ENCODE data around the gene RNF126.

RNF126 gene

GRCh38 chr19:677201-677600, 14.2 kb upstream of the RNF126 start:
- peaks cover 6% of the 10 kb centered on the region for H3K4me1 ChIP-seq (ENCODE audit: insufficient read depth, low read length, severe bottlenecking)
- no peaks in the 10 kb centered on the region for H3K79me2 ChIP-seq (ENCODE audit: insufficient read depth, low read length)
- TF ChIP-seq EZH2 (IDR thresholded peaks at IDR 0.05; ENCODE audit: borderline replicate concordance, low read length) (no peak), CTCF (IDR thresholded peaks at IDR 0.05; ENCODE audit: low read length) (no peak)
- no peaks in the 10 kb centered on the region for H4K20me1 ChIP-seq (ENCODE audit: insufficient read depth, low read length)
- H3K27ac ChIP-seq (ENCODE audit: low read depth, low read length, poor library complexity, severe bottlenecking): no peak overlapping the region
- H3K9ac ChIP-seq (ENCODE audit: low read length): no peak overlapping the region
- no peak overlapping the region for H3K4me2 ChIP-seq (ENCODE audit: low read length)
- no peak overlapping the region for H2AFZ ChIP-seq (ENCODE audit: low read length)
- H3K27me3 ChIP-seq (ENCODE audit: insufficient read depth, low read length): peaks cover 4% of the 10 kb centered on the region; the same call in 1 of the 2 replicates
- H3K9me3 ChIP-seq (ENCODE audit: low read length): no peaks in the 10 kb centered on the region
- no peaks in the 10 kb centered on the region for H3F3A ChIP-seq (ENCODE audit: insufficient read depth, low read length)
- H3K9me2 ChIP-seq (ENCODE audit: low read depth, low read length): no peaks in the 10 kb centered on the region
- no peak overlapping the region for H3K4me3 ChIP-seq (ENCODE audit: low read depth, low read length, poor library complexity, severe bottlenecking)
- H3K36me3 ChIP-seq (ENCODE audit: insufficient read depth, low read length): no peaks in the 10 kb centered on the region

GRCh38 chr19:676339-677105, 13.5 kb upstream of the RNF126 start, which contains the start of gene FSTL3:
Gene FSTL3, plus strand, starts transcription at chr19:676392. Its CDS starts 32 bp downstream, at chr19:676424.
- Histone ChIP-seq H3K9ac (ENCODE audit: low read length) (no peak within 1 kb of the TSS), H3K4me1 (ENCODE audit: insufficient read depth, low read length, severe bottlenecking) (peaks cover 6% of the 10 kb centered on the region), H3K4me3 (ENCODE audit: low read depth, low read length, poor library complexity, severe bottlenecking) (no peak within 1 kb of the TSS), H3K9me3 (ENCODE audit: low read length) (no peaks in the 10 kb centered on the region), H3K27ac (ENCODE audit: low read depth, low read length, poor library complexity, severe bottlenecking) (no peak within 1 kb of the TSS), H3K27me3 (ENCODE audit: insufficient read depth, low read length) (peaks cover 7% of the 10 kb centered on the region; the same call in 1 of the 2 replicates), H3K9me2 (ENCODE audit: low read depth, low read length) (no peaks in the 10 kb centered on the region), H2AFZ (ENCODE audit: low read length) (no peak within 1 kb of the TSS), H3K36me3 (ENCODE audit: insufficient read depth, low read length) (no peaks in the 10 kb centered on the region), H3K4me2 (ENCODE audit: low read length) (no peak within 1 kb of the TSS), H4K20me1 (ENCODE audit: insufficient read depth, low read length) (no peaks in the 10 kb centered on the region), H3F3A (ENCODE audit: insufficient read depth, low read length) (no peaks in the 10 kb centered on the region), H3K79me2 (ENCODE audit: insufficient read depth, low read length) (no peaks in the 10 kb centered on the region)
- no peak for TF ChIP-seq EZH2 (IDR thresholded peaks at IDR 0.05; ENCODE audit: borderline replicate concordance, low read length)
- TF ChIP-seq CTCF (IDR thresholded peaks at IDR 0.05; ENCODE audit: low read length): no peak

- H2AFZ ChIP-seq (ENCODE audit: low read length): no peak overlapping the region
- peaks cover 6% of the 10 kb centered on the region for H3K4me1 ChIP-seq (ENCODE audit: insufficient read depth, low read length, severe bottlenecking)
- no peak overlapping the region for H3K4me3 ChIP-seq (ENCODE audit: low read depth, low read length, poor library complexity, severe bottlenecking)
- H3F3A ChIP-seq (ENCODE audit: insufficient read depth, low read length): no peaks in the 10 kb centered on the region
- no peaks in the 10 kb centered on the region for H3K9me2 ChIP-seq (ENCODE audit: low read depth, low read length)
- H3K79me2 ChIP-seq (ENCODE audit: insufficient read depth, low read length): no peaks in the 10 kb centered on the region
- H3K9ac ChIP-seq (ENCODE audit: low read length): no peak overlapping the region
- H3K36me3 ChIP-seq (ENCODE audit: insufficient read depth, low read length): no peaks in the 10 kb centered on the region
- H3K9me3 ChIP-seq (ENCODE audit: low read length): no peaks in the 10 kb centered on the region
- H4K20me1 ChIP-seq (ENCODE audit: insufficient read depth, low read length): no peaks in the 10 kb centered on the region
- H3K27ac ChIP-seq (ENCODE audit: low read depth, low read length, poor library complexity, severe bottlenecking): no peak overlapping the region
- peaks cover 8% of the 10 kb centered on the region; the same call in 1 of the 2 replicates for H3K27me3 ChIP-seq (ENCODE audit: insufficient read depth, low read length)
- TF ChIP-seq CTCF (IDR thresholded peaks at IDR 0.05; ENCODE audit: low read length): no peak
- H3K4me2 ChIP-seq (ENCODE audit: low read length): no peak overlapping the region
Measured at GRCh38 chr19:676007-676338, 13.0 kb upstream of the RNF126 start.
